ENCODE data around the gene KLHDC3.

GRCh38 chr6:43020847-43021246, 6.8 kb downstream of the KLHDC3 start:
- TF ChIP-seq CTCF (IDR thresholded peaks at IDR 0.05): no peak
- TF ChIP-seq POLR2A (IDR thresholded peaks at IDR 0.05): no peak
- no peak for TF ChIP-seq EP300 (IDR thresholded peaks at IDR 0.05)

Measured in ovary (tissue), 3 donors.